Common myeloid progenitor, CD34-positive (primary cell): ENCODE data around the gene MAPK14.

ENCODE experiments used
- CTCF ChIA-PET: fragments of 350-600 bp; sonication (Branson Sonifier 250); formaldehyde crosslinking; loops from one replicate; lab custom pipeline; 2021; ENCODE audit warnings: antibody characterized with exemption; lab: Charles Lee
- POLR2A ChIA-PET: fragments of 350-600 bp; sonication (Branson Sonifier 250); formaldehyde crosslinking; loops from one replicate; lab custom pipeline; 2021; ENCODE audit warnings: antibody characterized with exemption; lab: Charles Lee
- DNase-seq, 3 donors: peaks; one replicate each; pipeline versions ENCODE4 v3.0.0 to v3.0.0-alpha.2; 2013
- H3K27ac ChIP-seq, 2 experiments: 1 replicate in 1 of 2; 2 replicates in 1 of 2; pipeline ENCODE4 v1.7.0; 2013; ENCODE audit warnings: inconsistent platforms in 2 of 2, low read length in 2 of 2, mild to moderate bottlenecking in 2 of 2, low read depth in 1 of 2, moderate library complexity in 1 of 2; ENCODE audit not compliant: severe bottlenecking in 2 of 2, insufficient read depth in 1 of 2, poor library complexity in 1 of 2
- H3K27me3 ChIP-seq, 5 experiments: replicated peaks in 2 of 5; 1 replicate in 3 of 5; 2 replicates in 2 of 5; pipeline versions ENCODE4 v1.6.1 to v1.7.0; 2013; ENCODE audit warnings: low read length in 4 of 5, mild to moderate bottlenecking in 2 of 5, moderate library complexity in 2 of 5, inconsistent platforms in 1 of 5; ENCODE audit not compliant: insufficient read depth in 5 of 5, control insufficient read depth in 4 of 5
- H3K36me3 ChIP-seq, 4 experiments: 1 replicate in 2 of 4; 2 replicates in 2 of 4; pipeline versions ENCODE4 v1.6.1 to v1.7.0; 2013; ENCODE audit warnings: low read length in 3 of 4, control low read depth in 1 of 4, mild to moderate bottlenecking in 1 of 4; ENCODE audit not compliant: control insufficient read depth in 4 of 4, insufficient read depth in 4 of 4
- H3K4me1 ChIP-seq, 4 experiments: 1 replicate in 3 of 4; 2 replicates in 1 of 4; pipeline versions ENCODE4 v1.6.1 to v1.7.1; 2013; ENCODE audit warnings: low read length in 3 of 4, mild to moderate bottlenecking in 3 of 4, control low read depth in 1 of 4, inconsistent platforms in 1 of 4, moderate library complexity in 1 of 4; ENCODE audit not compliant: control insufficient read depth in 4 of 4, insufficient read depth in 4 of 4; ENCODE audit errors: control extremely low read depth in 1 of 4
- H3K4me3 ChIP-seq, 7 experiments: 1 replicate in 4 of 7; 2 replicates in 3 of 7; pipeline versions ENCODE4 v1.5.1 to v1.7.0; 2013; ENCODE audit warnings: mild to moderate bottlenecking in 7 of 7, low read length in 6 of 7, moderate library complexity in 6 of 7, inconsistent platforms in 2 of 7, low read depth in 2 of 7, control low read depth in 1 of 7; ENCODE audit not compliant: insufficient read depth in 4 of 7, control insufficient read depth in 1 of 7; ENCODE audit errors: extremely low read depth in 1 of 7
- H3K9me3 ChIP-seq, 5 experiments: 1 replicate in 4 of 5; 2 replicates in 1 of 5; pipeline versions ENCODE4 v1.6.1 to v1.7.1; 2013; ENCODE audit warnings: low read length in 4 of 5, mild to moderate bottlenecking in 2 of 5, inconsistent platforms in 1 of 5, low read depth in 1 of 5, moderate library complexity in 1 of 5; ENCODE audit not compliant: control insufficient read depth in 4 of 5, insufficient read depth in 2 of 5; ENCODE audit errors: control extremely low read depth in 1 of 5
- WGBS: methylation state at CpG from one replicate; pipeline ENCODE4 v1.1.5; 2013; ENCODE audit not compliant: insufficient coverage; 5-methylcytosine and 5-hydroxymethylcytosine counted together

MAPK14 gene

DNA sequence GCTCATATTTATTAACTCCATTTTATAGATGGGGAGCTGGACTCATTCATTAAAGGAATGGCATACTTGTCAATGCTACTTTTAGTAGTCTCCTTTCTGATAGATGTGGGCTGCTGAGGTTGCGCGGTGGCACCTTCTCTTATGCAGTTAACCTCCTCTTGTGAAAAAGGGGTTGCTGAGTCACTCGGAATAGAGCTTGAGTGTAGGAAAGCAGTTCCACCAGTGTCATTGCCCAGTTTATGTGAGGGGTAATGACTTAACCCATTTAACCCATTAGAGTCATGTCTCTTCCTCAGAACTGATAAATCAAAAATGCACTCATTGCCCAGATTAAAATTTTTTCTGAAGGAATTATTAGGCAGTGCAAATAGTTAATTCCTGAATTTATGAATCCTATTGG lies 6.3 kb downstream of the MAPK14 start:
- peak overlapping the region in 1 of 2 experiments; percentile 43 for H3K27ac ChIP-seq
- no peaks in the 10 kb centered on the region for H3K27me3 ChIP-seq
- 15% methylated on average over 2 of the region's 3 CpGs for WGBS
- peaks cover 39 to 85% (median 68%) of the 10 kb centered on the region in 4 experiments for H3K4me1 ChIP-seq
- peaks cover 0 to 2% (median 0%) of the 10 kb centered on the region in 4 experiments for H3K36me3 ChIP-seq
- peak overlapping the region in 3 of 7 experiments; percentile 17 to 35 (median 34) for H3K4me3 ChIP-seq
- H3K9me3 ChIP-seq, result no peaks in the 10 kb centered on the region
- ChIA-PET CTCF (interaction anchor here (0.6 to 2.0 kb wide), 7 partner anchors 10 to 65 kb away, joined by 3 to 8 read pairs (median 4); no protein-coding TSS in a partner anchor), POLR2A (no interaction called here)
- DNase-seq, result peak in 2 of 3 donors; percentile 91 to 94

DNA sequence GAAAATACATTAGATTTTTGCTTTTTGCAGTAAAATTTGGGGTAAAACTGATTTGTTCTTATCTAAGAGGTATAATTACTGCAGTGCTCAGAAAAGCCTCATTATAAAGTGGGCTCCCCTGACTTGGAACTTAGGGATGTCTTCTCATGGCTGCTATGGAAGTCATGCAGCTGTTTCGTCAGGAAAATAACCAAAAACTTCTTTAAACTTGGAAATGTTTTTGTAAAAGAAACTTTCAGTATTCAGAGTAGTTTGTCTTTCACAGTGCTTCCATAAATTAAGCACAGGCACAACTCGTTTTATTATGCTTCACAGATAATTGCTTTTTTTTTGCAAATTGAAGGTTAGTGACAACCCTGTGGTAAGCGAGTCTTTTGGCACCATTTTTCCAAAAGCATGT lies 6.8 kb downstream of the MAPK14 start:
- peak overlapping the region in 1 of 2 experiments; percentile 43 for H3K27ac ChIP-seq
- no peak for DNase-seq
- peaks cover 43 to 90% (median 71%) of the 10 kb centered on the region in 4 experiments for H3K4me1 ChIP-seq
- no peaks in the 10 kb centered on the region for H3K27me3 ChIP-seq
- ChIA-PET CTCF (interaction anchor here (1.3 to 2.0 kb wide), 4 partner anchors 10 to 62 kb away, joined by 4 to 8 read pairs (median 6); no protein-coding TSS in a partner anchor), POLR2A (no interaction called here)
- peaks cover 0 to 2% (median 0%) of the 10 kb centered on the region in 4 experiments for H3K36me3 ChIP-seq
- H3K9me3 ChIP-seq, result no peaks in the 10 kb centered on the region
- peak overlapping the region in 1 of 7 experiments; percentile 26 for H3K4me3 ChIP-seq
- no CpG with 5 or more reads among the region's 3 CpGs for WGBS

DNA sequence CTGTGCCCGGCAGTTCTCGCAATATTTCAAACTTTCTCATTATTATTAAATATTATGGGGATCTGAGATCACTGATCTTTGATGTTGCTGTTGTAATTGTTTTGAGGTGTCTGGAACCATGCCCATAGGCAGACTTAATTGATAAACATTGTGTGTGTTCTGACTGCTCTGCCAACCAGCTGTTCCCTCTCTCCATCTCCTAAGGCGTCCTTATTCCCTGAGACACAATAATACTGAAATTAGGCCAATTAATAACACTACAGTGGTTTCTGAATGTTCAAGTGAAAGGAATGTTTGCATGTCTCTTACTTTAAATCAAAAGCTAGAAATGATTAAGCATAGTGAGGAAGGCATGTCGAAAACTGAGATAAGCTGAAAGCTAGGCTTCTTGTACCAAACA lies 7.6 kb downstream of the MAPK14 start:
- H3K4me1 ChIP-seq, result peaks cover 36 to 89% (median 70%) of the 10 kb centered on the region in 4 experiments
- CTCF ChIA-PET, result interaction anchor here (1.1 kb wide), 3 partner anchors 9 to 96 kb away, joined by 3 read pairs; no protein-coding TSS in a partner anchor
- POLR2A ChIA-PET, result no interaction called here
- no peak for DNase-seq
- H3K27me3 ChIP-seq, result no peaks in the 10 kb centered on the region
- no peak overlapping the region for H3K4me3 ChIP-seq
- no CpG with 5 or more reads among the region's 4 CpGs for WGBS
- peak overlapping the region in 1 of 2 experiments; percentile 15 for H3K27ac ChIP-seq
- H3K9me3 ChIP-seq, result no peaks in the 10 kb centered on the region
- peaks cover 0 to 2% (median 0%) of the 10 kb centered on the region in 4 experiments for H3K36me3 ChIP-seq

DNA sequence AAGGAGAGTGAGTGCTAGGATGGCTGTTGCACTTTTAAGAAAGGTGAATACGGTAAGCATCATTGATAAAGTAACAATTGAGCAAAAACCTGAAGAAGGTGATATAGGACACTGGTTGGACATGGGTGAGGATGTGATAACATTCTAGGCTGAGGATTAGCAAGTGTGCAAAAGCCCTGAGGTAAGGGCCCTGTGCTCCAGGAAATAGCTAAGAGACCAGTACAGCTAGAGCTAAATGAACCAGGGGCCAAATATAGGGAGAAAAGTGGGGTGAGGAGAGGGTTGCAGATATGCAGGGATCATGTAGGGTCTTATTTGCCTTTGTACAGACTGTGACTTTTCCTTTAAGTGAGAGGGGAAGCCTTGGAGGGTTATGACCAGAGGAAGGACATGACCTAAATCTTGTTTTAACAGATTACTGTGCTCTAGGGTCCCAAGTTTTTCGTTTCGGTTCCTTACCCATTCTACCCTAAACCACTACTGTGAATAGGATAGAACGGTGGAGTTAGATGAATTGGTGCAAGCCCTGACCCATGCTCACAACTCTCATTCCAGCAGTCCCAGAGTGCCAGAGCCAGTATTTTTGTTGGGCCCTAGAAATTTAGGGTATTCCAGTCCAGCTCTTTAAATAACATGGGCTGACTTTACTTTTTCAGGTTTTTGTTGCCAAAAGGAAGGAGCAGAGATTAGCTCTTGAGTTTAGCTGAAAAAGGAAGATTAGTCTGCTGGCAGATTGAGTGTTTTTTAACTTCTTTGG lies 10.7 kb downstream of the MAPK14 start:
- Histone ChIP-seq H3K27ac (peak overlapping the region; percentile 67 to 84), H3K4me1 (peaks cover 34 to 77% (median 50%) of the 10 kb centered on the region in 4 experiments), H3K9me3 (no peaks in the 10 kb centered on the region), H3K27me3 (no peaks in the 10 kb centered on the region), H3K36me3 (peaks cover 0 to 3% (median under 1%) of the 10 kb centered on the region in 4 experiments), H3K4me3 (peak overlapping the region in 5 of 7 experiments; percentile 13 to 52 (median 19))
- peak in 2 of 3 donors; percentile 67 to 72 for DNase-seq
- WGBS, result 70% methylated on average over 1 of the region's 4 CpGs
- CTCF ChIA-PET, result interaction anchor here (0.9 to 2.5 kb wide), 10 partner anchors 9 to 57 kb away, joined by 3 to 21 read pairs (median 4); partner anchors contain the start of gene MAPK14
- POLR2A ChIA-PET, result interaction anchor here (0.6 to 1.9 kb wide), 4 partner anchors 9 to 28 kb away, joined by 3 to 9 read pairs (median 4); partner anchors contain the start of gene MAPK14

DNA sequence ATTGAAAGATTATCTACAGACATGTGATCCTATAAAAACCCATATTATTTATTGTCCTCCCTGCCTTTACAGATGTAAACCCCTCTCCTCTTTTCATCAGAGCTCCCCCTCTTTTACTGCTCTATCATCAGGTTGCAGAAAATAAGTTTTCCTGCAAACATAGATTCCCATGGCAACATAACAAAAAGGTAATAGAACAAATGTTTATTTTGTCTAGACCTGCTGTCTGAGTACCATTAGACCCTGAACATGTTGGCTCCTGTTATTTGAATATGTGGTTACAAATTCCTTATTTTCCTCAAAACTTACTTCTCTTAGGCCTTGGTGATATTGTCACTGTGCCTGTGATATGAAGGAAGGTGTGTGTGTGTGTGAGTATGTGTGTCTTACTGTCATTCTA lies 11.5 kb downstream of the MAPK14 start:
- Histone ChIP-seq H3K36me3 (peaks cover 0 to 3% (median under 1%) of the 10 kb centered on the region in 4 experiments), H3K27me3 (no peaks in the 10 kb centered on the region), H3K9me3 (no peaks in the 10 kb centered on the region), H3K4me1 (peaks cover 26 to 69% (median 45%) of the 10 kb centered on the region in 4 experiments), H3K4me3 (peak overlapping the region in 1 of 7 experiments; percentile 13), H3K27ac (peak overlapping the region; percentile 67 to 84)
- CTCF ChIA-PET, result interaction anchor here (0.8 to 2.5 kb wide), 8 partner anchors 8 to 77 kb away, joined by 3 to 21 read pairs (median 4); partner anchors contain the start of gene MAPK14
- POLR2A ChIA-PET, result interaction anchor here (0.6 to 1.9 kb wide), 3 partner anchors 10 to 28 kb away, joined by 3 to 9 read pairs (median 5); no protein-coding TSS in a partner anchor
- DNase-seq, result peak in 2 of 3 donors; percentile 55 to 75

DNA sequence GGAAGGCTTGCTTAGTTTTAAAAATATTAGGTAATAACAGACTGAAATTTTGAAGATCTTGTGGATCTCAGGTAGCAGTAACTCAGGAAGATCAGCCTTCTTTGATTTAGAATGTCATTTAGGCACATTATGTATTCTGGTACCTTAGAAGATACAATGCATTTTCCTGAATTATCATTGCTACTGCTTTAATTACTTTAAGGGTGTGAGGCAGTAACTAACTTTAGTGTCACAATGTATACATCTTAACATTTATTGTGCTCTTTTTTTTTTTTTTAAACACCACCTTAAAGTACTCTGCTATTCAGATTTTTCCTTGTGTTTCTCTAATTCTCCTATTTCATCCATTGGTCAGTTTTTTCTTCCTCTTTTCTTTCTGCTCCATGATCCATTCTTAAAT lies 13.3 kb downstream of the MAPK14 start:
- ChIA-PET CTCF (no interaction called here), POLR2A (no interaction called here)
- Histone ChIP-seq H3K27me3 (no peaks in the 10 kb centered on the region), H3K9me3 (no peaks in the 10 kb centered on the region), H3K27ac (peak overlapping the region in 1 of 2 experiments; percentile 43), H3K36me3 (peaks cover 0 to 5% (median under 1%) of the 10 kb centered on the region in 4 experiments), H3K4me1 (peaks cover 21 to 52% (median 34%) of the 10 kb centered on the region in 4 experiments), H3K4me3 (no peak overlapping the region)
- no peak for DNase-seq
